ENCODE results near the gene TAF4. TPM values are rescaled to one million over a fixed set of nuclear protein-coding genes. Genes with fewer than 3 reads are reported as not detected.
"Not testable (repeated sequence)": the region's sequence is repeated elsewhere in the genome, so short reads cannot be mapped to it uniquely, and the experiment has no call there.

TAF4 gene
- total RNA-seq, 1 donor from 2014 or later: 6.5 TPM

DNA sequence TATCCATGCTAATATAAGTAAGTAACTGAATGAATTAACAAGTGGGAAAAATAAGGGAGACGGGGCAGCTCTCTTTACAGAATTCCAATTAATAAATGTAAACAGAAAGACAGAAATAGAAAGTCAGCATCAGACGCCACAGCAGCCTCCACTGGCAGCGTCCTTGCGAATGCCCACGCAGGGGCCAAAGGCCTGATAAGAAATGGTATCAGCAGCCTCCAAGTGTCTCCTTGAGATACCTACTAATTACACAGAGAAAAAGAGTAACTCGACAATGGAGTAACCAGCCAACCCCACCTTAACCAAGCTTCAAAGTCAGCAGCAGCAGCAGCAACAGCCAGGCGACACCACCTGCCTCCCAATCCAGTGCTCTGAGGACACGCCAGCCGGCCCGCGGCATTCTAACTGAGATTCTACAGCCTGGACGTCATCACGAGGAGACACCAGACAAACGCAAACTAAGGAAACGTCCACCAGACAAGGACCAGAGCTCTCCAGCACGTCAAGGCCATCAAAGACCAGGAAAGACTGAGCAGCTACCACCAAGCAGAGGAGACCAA lies 78.8 kb downstream of the TAF4 start:
- DNase-seq (ENCODE audit: low spot score in 2 of 2) (no peak), FAIRE-seq (no peak)

DNA sequence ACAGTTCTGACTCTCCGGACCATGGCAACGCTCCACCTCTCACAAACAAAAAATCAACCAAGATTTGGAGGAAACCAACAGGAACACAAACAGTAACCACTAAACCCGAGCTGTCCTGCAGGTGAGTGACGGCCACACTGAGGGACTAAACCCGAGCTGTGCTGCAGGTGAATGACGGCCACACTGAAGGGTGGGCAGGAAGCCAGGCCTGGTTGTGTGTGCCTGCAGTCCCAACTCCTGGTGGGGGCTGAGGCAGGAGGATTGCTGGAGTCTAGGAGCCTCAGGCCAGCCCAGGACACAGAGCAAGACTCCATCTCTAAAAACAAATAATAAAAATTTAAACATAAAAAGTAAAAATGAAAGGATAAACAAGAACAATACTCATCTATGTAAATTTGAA lies 80.6 kb downstream of the TAF4 start:
- FAIRE-seq: no peak
- no peak for DNase-seq (ENCODE audit: low spot score in 2 of 2)

DNA sequence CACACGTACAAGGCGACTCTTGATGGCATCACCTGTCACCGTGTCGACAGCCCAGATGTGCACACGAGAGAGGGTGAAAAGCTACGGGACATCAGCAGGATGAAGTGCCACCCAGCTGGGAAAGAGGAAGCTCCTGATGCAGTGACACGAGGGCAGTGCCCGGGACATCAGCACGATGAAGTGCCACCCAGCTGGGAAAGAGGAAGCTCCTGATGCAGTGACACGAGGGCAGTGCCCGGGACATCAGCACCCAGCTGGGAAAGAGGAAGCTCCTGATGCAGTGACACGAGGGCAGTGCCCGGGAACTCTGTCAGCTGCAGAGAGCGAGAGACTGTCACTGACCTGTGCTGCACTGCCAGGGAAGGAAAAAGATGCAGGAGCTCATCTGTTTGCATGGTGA lies 81.2 kb downstream of the TAF4 start:
- not testable (repeated sequence) for DNase-seq (ENCODE audit: low spot score in 2 of 2); FAIRE-seq

DNA sequence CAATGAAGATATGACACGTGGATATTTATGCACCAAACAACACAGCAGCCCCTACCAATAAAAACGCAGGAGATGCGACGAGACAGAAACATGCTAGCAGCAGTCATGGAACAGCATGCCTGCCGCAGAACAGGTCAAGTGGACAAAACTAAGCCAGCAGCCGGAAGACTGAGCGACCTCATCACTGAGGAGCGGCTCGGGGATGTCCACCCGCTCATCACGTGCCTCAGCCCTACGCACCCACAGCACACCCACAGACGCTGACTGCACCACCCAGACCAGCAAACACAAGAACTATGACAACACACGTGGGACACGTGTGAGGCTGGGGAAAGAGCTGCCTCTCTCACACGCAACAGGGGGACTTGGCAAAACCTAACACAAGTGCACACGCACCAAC lies 81.7 kb downstream of the TAF4 start:
- DNase-seq (ENCODE audit: low spot score in 2 of 2) (no peak), FAIRE-seq (no peak)

DNA sequence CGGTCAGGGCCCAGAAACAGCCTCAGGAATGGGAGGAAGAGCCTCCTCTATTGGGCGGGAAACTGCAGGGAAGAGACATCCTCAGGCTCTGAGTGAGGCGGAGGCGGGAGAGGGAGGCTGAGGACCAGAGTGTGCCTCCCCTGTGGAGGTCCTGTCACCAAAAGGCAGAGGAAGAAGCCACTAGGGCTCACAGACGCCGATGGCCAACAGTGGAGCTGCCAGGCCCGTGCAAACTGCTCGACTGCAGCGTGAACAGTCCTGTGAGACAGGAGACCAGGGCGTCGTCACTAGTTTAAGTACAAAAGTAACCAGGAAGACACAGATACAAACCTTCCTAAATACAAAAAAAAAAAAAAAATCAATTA lies 82.7 kb downstream of the TAF4 start:
- DNase-seq (ENCODE audit: low spot score in 2 of 2) (no peak), FAIRE-seq (no peak)

DNA sequence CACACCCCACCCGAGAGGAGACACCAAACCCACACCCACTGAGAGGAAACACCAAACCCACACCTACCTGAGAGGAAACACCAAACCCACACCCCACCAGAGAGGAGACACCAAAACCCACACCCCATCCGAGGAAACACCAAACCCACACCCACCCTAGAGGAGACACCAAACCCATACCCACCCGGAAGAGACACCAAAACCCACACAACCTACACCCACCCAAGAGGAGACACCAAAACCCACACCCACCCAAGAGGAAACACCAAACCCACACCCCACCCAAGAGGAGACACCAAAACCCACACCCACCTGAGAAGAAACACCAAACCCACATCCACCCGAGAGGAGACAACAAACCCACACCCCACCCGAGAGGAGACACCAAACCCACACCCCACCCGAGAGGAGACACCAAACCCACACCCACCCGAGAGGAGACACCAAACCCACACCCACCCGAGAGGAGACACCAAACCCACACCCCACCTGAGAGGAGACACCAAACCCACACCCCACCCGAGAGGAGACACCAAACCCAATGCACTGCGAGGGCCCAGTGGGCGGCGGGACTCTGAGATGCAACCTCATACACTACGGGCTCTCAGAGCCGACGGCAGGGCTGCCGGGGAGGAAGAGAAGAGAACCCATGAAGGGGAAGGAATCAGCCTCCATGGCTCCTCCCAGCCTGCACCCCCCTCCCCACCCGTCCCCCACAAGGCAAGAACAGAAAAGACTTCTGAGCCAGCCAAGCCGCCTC lies 83.3 kb downstream of the TAF4 start:
- no peak for DNase-seq (ENCODE audit: low spot score in 2 of 2)
- FAIRE-seq: no peak

DNA sequence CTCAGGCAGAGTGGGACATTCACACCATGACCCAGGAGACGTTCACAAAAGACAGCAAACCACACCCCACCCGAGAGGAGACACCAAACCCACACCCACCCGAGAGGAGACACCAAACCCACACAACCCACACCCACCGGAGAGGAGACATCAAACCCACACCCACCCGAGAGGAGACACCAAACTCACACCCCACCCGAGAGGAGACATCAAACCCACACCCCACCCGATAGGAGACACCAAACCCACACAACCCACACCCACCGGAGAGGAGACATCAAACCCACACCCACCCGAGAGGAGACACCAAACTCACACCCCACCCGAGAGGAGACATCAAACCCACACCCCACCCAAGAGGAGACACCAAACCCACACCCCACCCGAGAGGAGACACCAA lies 84.0 kb downstream of the TAF4 start:
- not testable (repeated sequence) for FAIRE-seq; DNase-seq (ENCODE audit: low spot score in 2 of 2)

DNA sequence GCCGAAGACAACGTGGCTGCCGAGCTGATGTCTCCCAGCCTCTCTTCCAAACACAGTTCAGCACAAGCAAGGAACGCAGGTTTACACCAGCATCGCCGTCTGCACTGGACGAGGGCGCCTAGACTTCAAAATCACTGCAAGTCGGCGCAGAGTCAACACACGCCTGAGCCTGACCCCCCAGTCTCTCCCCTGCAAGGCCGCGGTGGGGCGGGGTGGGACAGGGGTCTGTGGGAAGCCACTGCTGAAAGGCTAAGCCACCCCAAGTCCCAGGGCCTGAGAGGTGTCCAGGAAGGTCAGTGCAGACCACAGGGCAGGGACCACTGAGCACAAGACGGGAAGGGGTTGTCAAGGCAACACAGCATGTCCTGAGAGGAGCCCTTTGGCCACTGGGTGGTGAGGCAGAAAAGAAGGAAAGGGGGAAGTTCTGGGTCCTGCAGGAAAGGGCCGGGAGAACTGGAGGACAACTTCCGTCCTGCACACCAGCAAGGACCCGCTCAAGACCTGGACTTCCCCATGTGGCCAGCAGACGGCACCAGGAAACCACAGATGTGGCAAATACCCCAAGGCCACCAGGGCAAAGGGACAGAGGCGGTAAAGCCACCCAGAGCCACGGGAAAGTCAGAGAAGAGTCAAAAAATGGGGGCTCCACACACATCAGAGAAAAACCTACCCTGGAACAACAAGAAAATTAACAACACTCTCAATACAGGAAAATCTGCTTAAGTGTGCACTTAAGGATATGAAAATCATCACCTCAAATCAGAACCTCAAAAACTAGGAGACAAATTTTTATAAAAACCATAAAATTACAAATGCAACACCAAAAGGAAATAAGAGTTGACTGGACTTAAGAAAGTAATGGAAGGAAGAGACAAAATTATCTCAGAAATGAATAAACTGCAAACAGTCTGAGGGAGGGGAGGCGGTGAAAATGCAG lies 84.8 kb downstream of the TAF4 start:
- no peak for DNase-seq (ENCODE audit: low spot score in 2 of 2)
- no peak for FAIRE-seq

DNA sequence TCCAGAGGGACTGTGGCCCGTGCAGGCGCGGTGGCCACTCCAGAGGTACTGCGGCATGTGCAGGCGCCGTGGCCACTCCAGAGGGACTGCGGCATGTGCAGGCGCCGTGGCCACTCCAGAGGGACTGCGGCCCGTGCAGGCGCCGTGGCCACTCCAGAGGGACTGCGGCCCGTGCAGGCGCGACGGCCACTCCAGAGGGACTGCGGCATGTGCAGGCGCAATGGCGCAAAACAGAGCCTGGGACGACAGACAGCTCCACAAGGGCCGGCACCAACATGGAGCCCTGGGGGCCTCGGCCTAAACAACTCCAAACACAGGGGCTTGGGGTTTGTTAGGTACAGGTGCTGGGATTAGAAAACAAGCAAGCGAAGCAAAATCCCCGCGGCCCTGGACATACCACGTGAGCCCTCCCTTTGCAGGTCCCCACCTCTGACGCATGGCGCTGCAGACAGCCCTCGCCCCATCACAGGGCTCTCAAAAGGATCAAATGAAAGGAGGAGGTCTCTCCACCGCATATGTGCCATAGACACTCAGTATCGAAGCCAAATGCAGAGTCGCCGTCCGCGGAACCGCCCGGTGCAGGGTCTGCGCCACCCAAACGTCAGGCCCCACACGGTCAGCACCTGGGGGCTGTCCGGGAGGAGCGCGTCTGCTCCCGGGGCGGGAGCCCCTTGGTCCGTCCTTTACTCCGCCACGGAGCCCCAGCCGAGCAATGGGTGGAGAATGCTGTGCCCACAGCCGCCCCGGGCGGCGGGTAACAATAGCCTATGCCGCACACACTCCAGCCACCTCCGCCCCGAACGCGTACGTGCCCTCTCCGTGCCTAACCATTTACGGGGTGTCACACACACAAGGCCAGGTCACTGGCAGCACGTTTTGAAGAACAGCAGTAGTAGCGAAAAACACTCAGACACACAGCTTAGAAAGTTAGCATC lies 85.7 kb downstream of the TAF4 start:
- FAIRE-seq (no peak), DNase-seq (ENCODE audit: low spot score in 2 of 2) (no peak)

DNA sequence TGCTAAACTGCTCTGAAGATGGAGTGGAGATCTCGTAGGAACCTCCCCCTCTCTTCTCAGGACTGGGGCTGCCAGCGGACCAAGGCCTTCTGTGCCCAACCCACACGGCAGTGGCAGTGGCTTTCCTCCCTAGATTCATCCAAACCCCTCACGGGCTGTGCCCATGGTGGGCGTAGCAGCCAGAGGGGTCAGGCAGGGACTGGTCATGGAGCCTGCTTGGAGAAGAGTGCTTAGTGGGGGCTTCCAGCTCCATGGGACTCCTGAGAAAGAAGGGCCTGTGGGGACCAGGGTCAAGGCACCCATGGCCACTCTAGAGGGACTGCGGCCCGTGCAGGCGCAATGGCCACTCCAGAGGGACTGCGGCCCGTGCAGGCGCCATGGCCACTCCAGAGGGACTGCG lies 86.6 kb downstream of the TAF4 start:
- DNase-seq (ENCODE audit: low spot score in 2 of 2): no peak
- no peak for FAIRE-seq

DNA sequence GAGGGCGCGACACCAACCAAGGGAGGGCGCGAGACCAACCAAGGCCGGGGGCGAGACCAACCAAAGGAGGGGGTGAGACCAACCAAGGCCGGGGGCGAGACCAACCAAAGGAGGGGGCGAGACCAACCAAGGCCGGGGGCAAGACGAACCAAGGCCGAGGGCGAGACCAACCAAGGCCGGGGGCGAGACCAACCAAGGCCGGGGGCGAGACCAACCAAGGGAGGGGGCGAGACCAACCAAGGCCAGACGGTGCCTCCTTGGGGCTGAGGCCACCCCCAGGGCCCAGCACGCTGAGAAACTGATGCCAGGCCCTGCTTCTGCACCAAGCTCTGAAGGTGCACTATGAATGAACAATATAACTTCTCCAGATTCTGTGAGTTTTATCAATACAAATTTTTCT lies 87.2 kb downstream of the TAF4 start:
- FAIRE-seq (no peak), DNase-seq (ENCODE audit: low spot score in 2 of 2) (no peak)

DNA sequence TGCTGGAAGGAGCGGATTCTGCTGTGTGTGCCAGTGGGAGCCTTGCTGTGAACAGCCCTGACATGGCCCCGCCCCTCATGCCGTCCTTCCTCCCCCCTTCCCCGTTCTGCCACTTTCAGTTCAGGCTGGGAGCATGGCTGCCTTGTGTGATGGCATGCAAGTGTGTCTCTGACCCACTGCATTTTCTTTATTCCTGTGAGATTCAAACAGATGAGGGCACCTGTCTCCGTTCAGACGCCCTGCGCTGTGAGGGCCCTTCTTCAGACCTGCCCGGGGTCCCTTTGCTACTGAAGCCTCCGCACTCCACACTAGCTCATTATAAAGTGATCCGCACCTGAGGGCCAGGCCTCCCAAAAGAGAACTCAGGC lies 88.3 kb downstream of the TAF4 start:
- no peak for FAIRE-seq
- DNase-seq (ENCODE audit: low spot score in 2 of 2): no peak

DNA sequence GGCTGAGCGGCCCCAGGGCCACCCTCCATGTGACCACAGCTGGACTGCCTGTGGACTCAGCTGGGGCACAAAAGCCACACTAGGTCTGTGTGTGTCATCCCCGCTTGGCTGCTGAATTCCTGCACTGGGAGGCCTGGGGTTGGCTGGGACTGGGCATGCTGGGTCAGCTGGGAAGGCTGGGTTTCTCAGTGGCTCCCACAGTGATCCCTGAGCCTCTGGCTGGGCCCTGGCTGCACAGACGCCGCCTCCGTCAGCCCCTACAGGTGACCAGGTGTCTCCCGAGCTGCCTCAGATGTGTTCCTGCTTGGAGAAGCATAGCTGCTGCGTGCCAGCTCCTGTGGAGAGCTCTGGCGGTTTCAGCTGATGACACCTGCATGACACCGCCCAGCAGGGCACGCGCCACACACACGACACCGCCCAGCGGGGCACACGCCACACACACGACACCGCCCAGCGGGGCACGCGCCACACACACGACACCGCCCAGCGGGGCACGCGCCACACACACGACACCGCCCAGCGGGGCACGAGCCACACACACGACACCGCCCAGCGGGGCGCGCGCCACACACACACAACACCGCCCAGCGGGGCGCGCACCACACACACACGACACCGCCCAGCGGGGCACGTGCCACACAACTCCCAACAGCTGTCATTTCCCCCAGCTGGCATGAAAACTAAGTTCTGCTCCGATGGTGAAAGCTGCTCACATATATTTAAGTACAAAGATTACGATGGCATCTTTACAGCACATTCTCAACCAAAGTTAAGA lies 88.8 kb downstream of the TAF4 start:
- FAIRE-seq: no peak
- DNase-seq (ENCODE audit: low spot score in 2 of 2): no peak

DNA sequence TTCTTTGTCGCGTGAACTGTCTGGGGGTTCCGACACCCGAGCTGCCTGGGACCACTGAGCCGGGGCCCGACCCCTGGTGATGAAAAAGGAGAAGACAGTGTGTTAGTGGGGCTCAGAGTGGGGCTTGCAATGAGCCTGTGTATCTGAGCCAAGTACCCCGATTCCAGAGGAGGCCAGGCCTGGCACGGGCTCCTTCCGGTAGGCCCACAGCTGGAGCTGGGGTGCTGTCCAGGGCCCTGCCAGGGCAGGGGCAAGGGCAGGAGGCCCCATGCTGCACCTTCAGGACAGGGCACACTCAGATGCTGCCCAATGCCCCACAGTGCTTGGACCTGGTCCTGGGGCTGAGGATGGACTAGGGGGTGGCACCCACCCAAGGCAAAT lies 89.4 kb downstream of the TAF4 start:
- no peak for DNase-seq (ENCODE audit: low spot score in 2 of 2)
- no peak for FAIRE-seq

DNA sequence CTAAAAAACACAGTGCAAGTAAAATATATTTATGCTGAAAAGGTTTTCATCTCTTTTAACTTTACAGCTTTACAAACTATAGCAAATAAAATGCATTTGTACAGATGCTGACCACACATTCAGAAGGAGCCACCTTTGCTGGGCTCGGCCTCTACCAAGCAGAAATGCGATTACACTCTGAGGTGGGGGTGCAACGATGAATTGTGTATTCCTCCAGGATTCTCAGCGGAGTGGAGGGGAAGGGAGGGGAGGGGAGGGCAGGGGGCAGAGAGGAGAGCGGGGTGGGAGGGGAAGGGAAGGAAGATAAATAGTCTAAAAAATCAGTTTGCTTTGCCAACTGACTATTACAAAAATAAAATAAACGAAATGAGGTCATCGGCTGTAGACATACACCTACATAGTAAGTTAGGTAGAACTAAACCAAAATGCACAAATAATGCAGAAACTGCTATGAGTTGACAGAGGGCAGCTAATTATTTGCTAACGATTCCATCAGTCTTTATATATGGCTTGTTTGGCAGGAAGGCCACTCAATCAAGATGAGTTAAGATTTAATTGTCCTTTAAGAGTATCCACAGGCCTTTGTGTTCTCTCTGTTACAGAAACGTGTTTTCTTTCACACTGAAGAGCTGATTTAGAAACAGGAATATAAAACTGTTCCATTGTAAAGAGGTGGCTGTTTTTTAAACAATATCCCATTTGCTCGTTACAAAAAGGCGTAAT lies 90.1 kb downstream of the TAF4 start:
- FAIRE-seq (no peak), DNase-seq (ENCODE audit: low spot score in 2 of 2) (no peak)

DNA sequence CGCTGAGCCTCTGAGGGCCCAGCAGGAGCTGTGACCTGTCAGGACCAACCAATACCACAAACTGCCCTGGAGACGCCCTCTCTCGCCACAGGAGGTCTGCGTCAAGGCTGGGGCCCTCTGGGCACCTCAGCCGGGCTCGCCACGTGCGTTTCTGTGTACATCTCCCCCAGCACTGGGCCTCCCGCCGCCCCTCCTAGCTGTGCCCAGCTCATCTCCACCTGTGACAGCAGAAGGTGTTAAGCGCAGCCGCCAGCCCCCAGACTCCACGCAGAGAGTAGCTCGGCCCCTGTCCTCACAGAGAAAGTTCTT lies 91.4 kb downstream of the TAF4 start:
- FAIRE-seq: no peak

DNA sequence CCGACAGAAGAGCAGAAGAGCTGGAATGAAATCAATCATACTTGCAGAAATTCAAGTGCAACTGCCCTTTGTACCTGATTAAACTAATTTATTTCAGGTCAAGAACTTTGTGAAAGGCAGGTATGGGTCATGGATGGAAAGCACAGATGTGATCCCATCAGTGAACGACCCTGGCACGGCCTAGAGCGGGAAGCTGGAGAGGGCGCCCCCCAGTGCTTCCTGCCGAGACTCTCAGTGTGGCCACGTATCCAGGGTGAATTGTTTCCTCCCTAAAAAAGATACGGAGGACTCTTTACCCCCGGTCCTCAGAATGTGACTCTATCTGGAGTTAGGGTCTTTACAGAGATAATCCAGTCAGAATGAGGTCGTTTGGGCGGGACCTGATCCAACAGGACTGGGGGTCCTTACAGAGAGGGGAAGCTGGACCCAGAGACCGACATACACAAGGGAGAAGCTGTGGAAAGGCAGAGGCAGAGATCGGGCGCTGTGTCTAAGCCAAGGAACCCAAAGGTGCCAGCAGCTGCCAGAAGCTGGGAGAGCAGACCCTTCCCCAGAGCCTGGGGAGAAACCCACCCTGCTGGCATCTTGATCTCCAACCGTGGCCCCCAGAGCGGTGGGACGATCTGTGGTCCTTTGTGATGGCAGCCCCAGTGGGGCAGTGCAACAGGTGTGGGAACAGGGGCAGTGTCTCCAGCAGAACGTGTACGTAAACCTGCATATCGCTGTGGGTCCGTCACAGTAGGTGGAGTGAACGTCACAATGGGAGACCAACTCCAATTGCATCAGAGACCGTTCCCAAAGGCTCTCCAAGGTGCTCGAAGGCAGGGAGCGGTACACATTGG lies 91.9 kb downstream of the TAF4 start:
- no peak for DNase-seq (ENCODE audit: low spot score in 2 of 2)
- no peak for FAIRE-seq

More for the DNA sequence above, 91.4 kb downstream of the TAF4 start:
- DNase-seq (ENCODE audit: low spot score in 2 of 2): no peak

Measured in frontal cortex (tissue), 4 donors.